WI38 (cell line): ENCODE results near the gene PIP5KL1.

Source experiments
- H3K4me3 ChIP-seq: 2 replicates; pipeline ENCODE4 v1.5.1; 2011; ENCODE audit warnings: low read depth, mild to moderate bottlenecking, control low read depth, low read length
- CTCF ChIP-seq: IDR thresholded peaks from 2 replicates; pipeline ENCODE4 v1.5.1; 2012; ENCODE audit warnings: low read depth, mild to moderate bottlenecking, control low read depth, low read length

PIP5KL1 gene

GRCh38 chr9:127950513-127951289 lies 20.1 kb upstream of the PIP5KL1 start:
- TF ChIP-seq CTCF = no peak
- no peak overlapping the region for H3K4me3 ChIP-seq

GRCh38 chr9:127949827-127950512 lies 19.4 kb upstream of the PIP5KL1 start:
- TF ChIP-seq CTCF = no peak
- no peak overlapping the region for H3K4me3 ChIP-seq

- no peak overlapping the region for H3K4me3 ChIP-seq
- no peak for TF ChIP-seq CTCF
Observed at GRCh38 chr9:127947841-127948710, 17.5 kb upstream of the PIP5KL1 start.

- H3K4me3 ChIP-seq = no peak overlapping the region
- no peak for TF ChIP-seq CTCF
Observed at GRCh38 chr9:127946728-127947127, 16.2 kb upstream of the PIP5KL1 start.

- no peak overlapping the region for H3K4me3 ChIP-seq
- TF ChIP-seq CTCF = no peak
Observed at GRCh38 chr9:127945942-127946341, 15.4 kb upstream of the PIP5KL1 start.

GRCh38 chr9:127945338-127945737 lies 14.8 kb upstream of the PIP5KL1 start:
- H3K4me3 ChIP-seq = no peak overlapping the region
- no peak for TF ChIP-seq CTCF
